ENCODE data around the gene FXYD2. TPM values are rescaled to one million over a fixed set of nuclear protein-coding genes. Genes with fewer than 3 reads are reported as not detected.

FXYD2 gene
- total and polyA plus RNA-seq, 10 of the 15 experiments (the other 5 are each of a cell fraction or from before 2014, with no cell fraction given) = 1.2 to 4.5 (median 2.4) TPM

- no peak for TF ChIP-seq WRNIP1 (IDR thresholded peaks at IDR 0.05; ENCODE audit: borderline replicate concordance, low read depth, low read length)
- peak; percentile 54 for TF ChIP-seq ATF7 (IDR thresholded peaks at IDR 0.05; ENCODE audit: low read depth)
- TF ChIP-seq GATAD2B (conservative IDR thresholded peaks at IDR 0.05; ENCODE audit: low read depth) = peak; percentile 54; the same call in 1 of the 2 replicates
- TF ChIP-seq ZBTB40 (IDR thresholded peaks at IDR 0.05; ENCODE audit: borderline replicate concordance) = no peak
- no peak for TF ChIP-seq JUND (IDR thresholded peaks at IDR 0.05; ENCODE audit: low read depth, low read length)
- TF ChIP-seq GABPA (IDR thresholded peaks at IDR 0.05; ENCODE audit: low read depth) = no peak
- TF ChIP-seq DPF2 (IDR thresholded peaks at IDR 0.05) = peak; percentile 93
- no peak for TF ChIP-seq FOXK2 (IDR thresholded peaks at IDR 0.05)
- peak; percentile 19 for TF ChIP-seq BACH1 (IDR thresholded peaks at IDR 0.05; ENCODE audit: borderline replicate concordance)
- TF ChIP-seq PAX5 (IDR thresholded peaks at IDR 0.05; ENCODE audit: borderline replicate concordance, low read depth, low read length) = peak; percentile 70; the same call in 1 of the 2 replicates
- TF ChIP-seq SPI1 (IDR thresholded peaks at IDR 0.05; ENCODE audit: borderline replicate concordance, insufficient read depth, low read depth, low read length) = peak; percentile 93
- no peak for TF ChIP-seq ZNF384 (IDR thresholded peaks at IDR 0.05; ENCODE audit: borderline replicate concordance, low read depth, low read length)
- no peak for TF ChIP-seq ZZZ3 (IDR thresholded peaks at IDR 0.05; ENCODE audit: control insufficient read depth, insufficient read length, low read depth)
- TF ChIP-seq USF2 (IDR thresholded peaks at IDR 0.05; ENCODE audit: borderline replicate concordance, low read depth, low read length) = no peak
- no peak for TF ChIP-seq IRF3 (IDR thresholded peaks at IDR 0.05)
- TF ChIP-seq NRF1 (conservative IDR thresholded peaks at IDR 0.05; ENCODE audit: low read depth, low read length) = no peak
- no peak for TF ChIP-seq PRDM15 (CRISPR knock-in tag; IDR thresholded peaks at IDR 0.05)
- no peak for TF ChIP-seq ATF3 (IDR thresholded peaks at IDR 0.05; ENCODE audit: borderline replicate concordance, extremely low read depth, low read depth, low read length)
These were observed 9.2 kb downstream of the FXYD2 start (continued) for GRCh38 chr11:117815262-117815803.
